ENCODE data around the gene CACNA1I. TPM values are rescaled to one million over a fixed set of nuclear protein-coding genes. Genes with fewer than 3 reads are reported as not detected.

Gene CACNA1I
- total RNA-seq, 2 experiments from 2014 or later = 29.2 to 30.1 TPM

DNA sequence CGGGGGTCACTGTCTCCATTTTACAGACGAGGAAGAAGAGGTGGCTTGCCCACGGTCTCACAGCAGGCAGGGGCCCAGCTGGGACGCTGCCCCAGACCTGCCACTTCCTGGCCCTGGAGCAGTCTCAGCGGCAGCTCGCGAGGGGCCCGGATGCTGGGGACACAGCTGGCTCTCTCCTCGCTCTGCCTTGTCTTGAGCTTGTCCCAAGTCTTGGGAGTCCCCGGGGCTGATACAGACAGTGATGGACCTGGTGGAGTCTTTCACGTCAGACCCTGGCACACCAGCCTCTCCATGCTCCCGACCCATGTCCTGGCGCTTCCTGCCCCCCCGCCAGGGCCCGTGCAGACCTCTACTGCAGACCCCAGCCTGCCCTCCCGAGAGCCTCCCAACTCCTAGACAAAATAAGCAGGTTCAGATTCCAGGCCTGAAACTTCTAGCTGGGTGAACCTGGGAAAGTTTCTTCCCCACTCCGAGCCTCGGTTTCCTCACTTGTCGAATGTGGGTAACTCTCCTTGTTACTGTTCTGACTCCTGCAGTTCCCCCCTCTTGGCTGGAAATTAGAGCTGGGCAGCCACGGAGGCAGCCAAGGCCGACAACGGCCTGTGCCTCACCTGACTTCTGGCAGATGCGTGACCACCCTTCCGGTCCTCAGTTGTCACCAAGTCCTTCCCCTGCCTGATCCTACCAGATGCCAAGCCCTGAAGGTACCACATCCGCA, 145.4 kb downstream of the CACNA1I start:
- intact Hi-C loops (cut with DNase I, micrococcal nuclease) = loop anchor here in 1 of 2 experiments (5.0 kb wide), 1 partner anchor 74 kb away; no protein-coding TSS in a partner anchor
- H3K4me1 ChIP-seq (ENCODE audit: insufficient read depth, low read length) = peaks cover 3% of the 10 kb centered on the region
- H3K27me3 ChIP-seq (ENCODE audit: control insufficient read depth in 1 of 2, insufficient read depth in 2 of 2, low read length in 2 of 2) = no peaks in the 10 kb centered on the region
- DNase-seq (no peak), ATAC-seq (ENCODE audit: poor library complexity) (no peak)
- ChIA-PET POLR2A (no interaction called here), CTCF (no interaction called here)
- Mint-ChIP-seq H3K36me3 (ENCODE audit: low read depth) (no peaks in the 10 kb centered on the region), H3K4me1 (ENCODE audit: low read depth) (no peaks in the 10 kb centered on the region), H3K27me3 (no peaks in the 10 kb centered on the region), H3K9me3 (no peaks in the 10 kb centered on the region), H3K4me3 (no peak overlapping the region), H3K27ac (no peak overlapping the region)
- TF ChIP-seq, protein P1, sequence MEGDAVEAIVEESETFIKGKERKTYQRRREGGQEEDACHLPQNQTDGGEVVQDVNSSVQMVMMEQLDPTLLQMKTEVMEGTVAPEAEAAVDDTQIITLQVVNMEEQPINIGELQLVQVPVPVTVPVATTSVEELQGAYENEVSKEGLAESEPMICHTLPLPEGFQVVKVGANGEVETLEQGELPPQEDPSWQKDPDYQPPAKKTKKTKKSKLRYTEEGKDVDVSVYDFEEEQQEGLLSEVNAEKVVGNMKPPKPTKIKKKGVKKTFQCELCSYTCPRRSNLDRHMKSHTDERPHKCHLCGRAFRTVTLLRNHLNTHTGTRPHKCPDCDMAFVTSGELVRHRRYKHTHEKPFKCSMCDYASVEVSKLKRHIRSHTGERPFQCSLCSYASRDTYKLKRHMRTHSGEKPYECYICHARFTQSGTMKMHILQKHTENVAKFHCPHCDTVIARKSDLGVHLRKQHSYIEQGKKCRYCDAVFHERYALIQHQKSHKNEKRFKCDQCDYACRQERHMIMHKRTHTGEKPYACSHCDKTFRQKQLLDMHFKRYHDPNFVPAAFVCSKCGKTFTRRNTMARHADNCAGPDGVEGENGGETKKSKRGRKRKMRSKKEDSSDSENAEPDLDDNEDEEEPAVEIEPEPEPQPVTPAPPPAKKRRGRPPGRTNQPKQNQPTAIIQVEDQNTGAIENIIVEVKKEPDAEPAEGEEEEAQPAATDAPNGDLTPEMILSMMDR (IDR thresholded peaks at IDR 0.05) = no peak
- no peak overlapping the region for H3K27ac ChIP-seq (ENCODE audit: low read depth in 1 of 2, low read length in 2 of 2)
- H3K4me3 ChIP-seq (ENCODE audit: low read length) = no peak overlapping the region
- H3K36me3 ChIP-seq (ENCODE audit: insufficient read depth, low read length) = no peaks in the 10 kb centered on the region
- no peaks in the 10 kb centered on the region for H3K9me3 ChIP-seq (ENCODE audit: control insufficient read depth in 1 of 2, insufficient read depth in 1 of 2, low read length in 2 of 2)

DNA sequence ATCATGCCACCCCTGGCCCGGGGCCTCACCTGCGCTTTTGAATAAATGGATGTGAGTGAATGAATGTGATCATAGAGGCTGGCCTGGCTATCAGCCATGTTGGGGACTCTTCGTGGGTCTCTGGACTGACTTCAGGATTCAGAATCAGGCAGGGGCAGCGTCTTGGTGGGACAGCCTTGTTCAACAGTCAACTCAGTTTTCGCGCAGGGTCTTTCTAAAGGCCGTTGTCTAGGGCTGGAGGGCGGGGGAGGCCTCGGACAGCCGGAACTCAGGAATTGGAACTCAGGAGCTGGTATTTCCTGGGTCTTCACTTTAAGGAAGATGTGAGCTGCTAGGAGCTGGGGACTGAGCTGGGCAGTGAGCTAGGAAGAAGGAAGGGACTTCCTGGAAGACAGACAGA, 146.0 kb downstream of the CACNA1I start:
- intact Hi-C loops (cut with DNase I, micrococcal nuclease) = loop anchor here in 1 of 2 experiments (5.0 kb wide), 1 partner anchor 74 kb away; no protein-coding TSS in a partner anchor
- peaks cover 3% of the 10 kb centered on the region for H3K4me1 ChIP-seq (ENCODE audit: insufficient read depth, low read length)
- Mint-ChIP-seq H3K36me3 (ENCODE audit: low read depth) (no peaks in the 10 kb centered on the region), H3K9me3 (no peaks in the 10 kb centered on the region), H3K27me3 (no peaks in the 10 kb centered on the region), H3K27ac (no peak overlapping the region), H3K4me3 (no peak overlapping the region), H3K4me1 (ENCODE audit: low read depth) (no peaks in the 10 kb centered on the region)
- H3K9me3 ChIP-seq (ENCODE audit: control insufficient read depth in 1 of 2, insufficient read depth in 1 of 2, low read length in 2 of 2) = no peaks in the 10 kb centered on the region
- H3K4me3 ChIP-seq (ENCODE audit: low read length) = no peak overlapping the region
- H3K27me3 ChIP-seq (ENCODE audit: control insufficient read depth in 1 of 2, insufficient read depth in 2 of 2, low read length in 2 of 2) = no peaks in the 10 kb centered on the region
- no peaks in the 10 kb centered on the region for H3K36me3 ChIP-seq (ENCODE audit: insufficient read depth, low read length)
- TF ChIP-seq, protein P1 (IDR thresholded peaks at IDR 0.05) = no peak
- ATAC-seq (ENCODE audit: poor library complexity) (no peak), DNase-seq (no peak)
- POLR2A ChIA-PET = no interaction called here
- CTCF ChIA-PET = no interaction called here
- no peak overlapping the region for H3K27ac ChIP-seq (ENCODE audit: low read depth in 1 of 2, low read length in 2 of 2)

DNA sequence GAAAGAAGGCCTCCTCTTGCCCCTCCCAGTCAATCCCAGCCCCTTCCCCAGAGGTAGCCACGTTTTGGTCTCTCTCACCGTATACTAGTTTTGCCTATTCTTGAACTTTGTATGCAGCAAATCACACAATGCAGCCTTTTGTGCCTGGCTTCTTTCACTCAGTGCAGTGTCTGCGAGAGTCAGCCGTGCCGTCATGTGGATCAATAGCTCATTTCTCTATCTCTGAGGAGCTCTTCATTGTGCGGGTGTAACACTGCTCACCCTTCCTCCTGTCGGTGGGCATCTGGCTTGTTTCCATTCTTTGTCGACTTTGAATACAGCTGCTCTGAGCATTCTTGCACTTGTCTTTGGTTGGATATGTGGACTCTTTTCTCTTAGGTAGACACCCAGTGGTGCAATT, 146.5 kb downstream of the CACNA1I start:
- CTCF ChIA-PET = no interaction called here
- intact Hi-C loops (cut with DNase I, micrococcal nuclease) = loop anchor here in 1 of 2 experiments (5.0 kb wide), 1 partner anchor 75 kb away; no protein-coding TSS in a partner anchor
- no peak overlapping the region for H3K27ac ChIP-seq (ENCODE audit: low read depth in 1 of 2, low read length in 2 of 2)

More for the DNA sequence above, 146.5 kb downstream of the CACNA1I start:
- no peaks in the 10 kb centered on the region for H3K9me3 Mint-ChIP-seq
- no peaks in the 10 kb centered on the region for H3K4me1 Mint-ChIP-seq (ENCODE audit: low read depth)
- H3K36me3 Mint-ChIP-seq (ENCODE audit: low read depth) = no peaks in the 10 kb centered on the region
- no peak overlapping the region for H3K27ac Mint-ChIP-seq
- Histone ChIP-seq H3K4me3 (ENCODE audit: low read length) (no peak overlapping the region), H3K36me3 (ENCODE audit: insufficient read depth, low read length) (no peaks in the 10 kb centered on the region), H3K9me3 (ENCODE audit: control insufficient read depth in 1 of 2, insufficient read depth in 1 of 2, low read length in 2 of 2) (no peaks in the 10 kb centered on the region), H3K4me1 (ENCODE audit: insufficient read depth, low read length) (peaks cover 3% of the 10 kb centered on the region), H3K27me3 (ENCODE audit: control insufficient read depth in 1 of 2, insufficient read depth in 2 of 2, low read length in 2 of 2) (no peaks in the 10 kb centered on the region)
- TF ChIP-seq, protein P1 (IDR thresholded peaks at IDR 0.05) = no peak
- H3K27me3 Mint-ChIP-seq = no peaks in the 10 kb centered on the region
- no peak for DNase-seq
- no peak overlapping the region for H3K4me3 Mint-ChIP-seq
- ATAC-seq (ENCODE audit: poor library complexity) = no peak
- POLR2A ChIA-PET = no interaction called here
